Activated CD8-positive, alpha-beta memory T cell treated with anti-CD3 and anti-CD28 coated beads, Interleukin-2, amount 10 ng/mL, durations not matched to agents 7 days and 5 days (primary cell): ENCODE data around the gene PTPRN2. TPM values are rescaled to one million over a fixed set of nuclear protein-coding genes. Genes with fewer than 3 reads are reported as not detected.
"Not testable (repeated sequence)": the region's sequence is repeated elsewhere in the genome, so short reads cannot be mapped to it uniquely, and the experiment has no call there.

Experiments used
- ATAC-seq: fragments of 150-1000 bp; cut with Tn5 transposase; one replicate; pipeline ENCODE4 v1.10.0; 2021; ENCODE audit warnings: moderate library complexity
- CTCF ChIA-PET: fragments of 350-600 bp; sonication (Branson Sonifier 250); formaldehyde crosslinking; loops from one replicate; lab custom pipeline; 2021; ENCODE audit warnings: antibody characterized with exemption; lab: Charles Lee
- DNase-seq: peaks from one replicate; pipeline ENCODE4 v3.0.0-alpha.2; 2020
- H3K27ac Mint-ChIP-seq: one replicate; pipeline ENCODE4 v1.8.0; 2021; ENCODE audit warnings: mild to moderate bottlenecking, mixed read lengths
- H3K27me3 Mint-ChIP-seq: one replicate; pipeline ENCODE4 v1.8.0; 2021; ENCODE audit warnings: mixed read lengths
- H3K36me3 Mint-ChIP-seq: one replicate; pipeline ENCODE4 v1.8.0; 2021; ENCODE audit warnings: mild to moderate bottlenecking, mixed read lengths
- H3K4me1 Mint-ChIP-seq: one replicate; pipeline ENCODE4 v1.8.0; 2021; ENCODE audit warnings: mixed read lengths
- H3K4me3 Mint-ChIP-seq: one replicate; pipeline ENCODE4 v1.8.0; 2021; ENCODE audit warnings: mild to moderate bottlenecking, moderate library complexity, mixed read lengths
- H3K9me3 Mint-ChIP-seq: one replicate; pipeline ENCODE4 v1.8.0; 2022; ENCODE audit warnings: low read depth, mixed read lengths
- total RNA-seq, 2 experiments: library from RNA; stranded (reverse); gene quantifications; one replicate each; pipeline ENCODE4 v1.2.3, GENCODE V29; 2021

Gene PTPRN2
- total RNA-seq, 2 experiments from 2014 or later, result 3.2 to 5.7 TPM

GRCh38 chr7:157568770-157569584 is 1018.6 kb downstream of the PTPRN2 start:
- peak; percentile 76 for ATAC-seq
- Mint-ChIP-seq H3K4me1 (peaks cover 62% of the 10 kb centered on the region), H3K36me3 (peaks cover 21% of the 10 kb centered on the region), H3K9me3 (peaks cover 3% of the 10 kb centered on the region), H3K27me3 (peaks cover 8% of the 10 kb centered on the region), H3K27ac (peak overlapping the region; percentile 91), H3K4me3 (peak overlapping the region; percentile 88)
- CTCF ChIA-PET, result interaction anchor here (0.8 to 1.3 kb wide), 4 partner anchors 44 to 94 kb away, joined by 3 read pairs; no protein-coding TSS in a partner anchor
- peak; percentile 82 for DNase-seq

- Mint-ChIP-seq H3K36me3 (peaks cover 20% of the 10 kb centered on the region), H3K9me3 (no peaks in the 10 kb centered on the region), H3K27me3 (peaks cover 3% of the 10 kb centered on the region), H3K4me1 (peaks cover 55% of the 10 kb centered on the region), H3K27ac (peak overlapping the region; percentile 91), H3K4me3 (peak overlapping the region; percentile 88)
- DNase-seq (no peak), ATAC-seq (peak; percentile 20)
- CTCF ChIA-PET, result interaction anchor here (0.8 to 1.2 kb wide), 2 partner anchors 65 to 93 kb away, joined by 3 read pairs; no protein-coding TSS in a partner anchor
Observed at GRCh38 chr7:157568106-157568769, 1019.4 kb downstream of the PTPRN2 start.

GRCh38 chr7:157567666-157568065 is 1020.0 kb downstream of the PTPRN2 start:
- no peak for ATAC-seq
- Mint-ChIP-seq H3K27ac (peak overlapping the region; percentile 91), H3K9me3 (no peaks in the 10 kb centered on the region), H3K36me3 (peaks cover 20% of the 10 kb centered on the region), H3K27me3 (peaks cover 3% of the 10 kb centered on the region), H3K4me3 (peak overlapping the region; percentile 88), H3K4me1 (peaks cover 49% of the 10 kb centered on the region)
- no peak for DNase-seq
- CTCF ChIA-PET, result interaction anchor here (1.2 kb wide), 1 partner anchor 64 kb away, joined by 3 read pairs; no protein-coding TSS in a partner anchor

- Mint-ChIP-seq H3K27ac (no peak overlapping the region), H3K36me3 (peaks cover 17% of the 10 kb centered on the region), H3K9me3 (no peaks in the 10 kb centered on the region), H3K27me3 (no peaks in the 10 kb centered on the region), H3K4me3 (no peak overlapping the region), H3K4me1 (peaks cover 40% of the 10 kb centered on the region)
- CTCF ChIA-PET, result no interaction called here
- ATAC-seq, result no peak
- no peak for DNase-seq
Observed at GRCh38 chr7:157566631-157567006, 1021.0 kb downstream of the PTPRN2 start.

GRCh38 chr7:157565981-157566630 is 1021.5 kb downstream of the PTPRN2 start:
- H3K27me3 Mint-ChIP-seq, result no peaks in the 10 kb centered on the region
- H3K36me3 Mint-ChIP-seq, result peaks cover 16% of the 10 kb centered on the region
- DNase-seq (no peak), ATAC-seq (no peak)
- no peaks in the 10 kb centered on the region for H3K9me3 Mint-ChIP-seq
- H3K27ac Mint-ChIP-seq, result no peak overlapping the region
- peaks cover 38% of the 10 kb centered on the region for H3K4me1 Mint-ChIP-seq
- CTCF ChIA-PET, result no interaction called here
- H3K4me3 Mint-ChIP-seq, result no peak overlapping the region

GRCh38 chr7:157565201-157565626 is 1022.4 kb downstream of the PTPRN2 start:
- Mint-ChIP-seq H3K4me3 (no peak overlapping the region), H3K4me1 (peaks cover 32% of the 10 kb centered on the region), H3K27ac (no peak overlapping the region), H3K27me3 (no peaks in the 10 kb centered on the region), H3K36me3 (peaks cover 13% of the 10 kb centered on the region), H3K9me3 (no peaks in the 10 kb centered on the region)
- ATAC-seq, result no peak
- CTCF ChIA-PET, result no interaction called here
- DNase-seq, result no peak

GRCh38 chr7:157564517-157565177 is 1023.0 kb downstream of the PTPRN2 start:
- CTCF ChIA-PET, result no interaction called here
- DNase-seq, result no peak
- Mint-ChIP-seq H3K4me1 (peaks cover 26% of the 10 kb centered on the region), H3K4me3 (no peak overlapping the region), H3K27me3 (no peaks in the 10 kb centered on the region), H3K9me3 (no peaks in the 10 kb centered on the region), H3K36me3 (peaks cover 13% of the 10 kb centered on the region), H3K27ac (no peak overlapping the region)
- ATAC-seq, result no peak

GRCh38 chr7:157563467-157564135 is 1024.0 kb downstream of the PTPRN2 start:
- H3K27ac Mint-ChIP-seq, H3K4me3 Mint-ChIP-seq, H3K9me3 Mint-ChIP-seq, DNase-seq, CTCF ChIA-PET, ATAC-seq, H3K27me3 Mint-ChIP-seq: not testable (repeated sequence)
- H3K36me3 Mint-ChIP-seq, result peaks cover 13% of the 10 kb centered on the region
- peaks cover 16% of the 10 kb centered on the region for H3K4me1 Mint-ChIP-seq

GRCh38 chr7:157562522-157563398 is 1024.9 kb downstream of the PTPRN2 start:
- H3K27ac Mint-ChIP-seq, H3K27me3 Mint-ChIP-seq, H3K4me3 Mint-ChIP-seq, ATAC-seq, H3K4me1 Mint-ChIP-seq, H3K9me3 Mint-ChIP-seq, DNase-seq: not testable (repeated sequence)
- peaks cover 13% of the 10 kb centered on the region for H3K36me3 Mint-ChIP-seq
- CTCF ChIA-PET, result interaction anchor here (1.5 kb wide), 1 partner anchor 12 kb away, joined by 4 read pairs; no protein-coding TSS in a partner anchor

GRCh38 chr7:157561816-157562410 is 1025.7 kb downstream of the PTPRN2 start:
- Mint-ChIP-seq H3K4me3 (no peak overlapping the region), H3K27ac (no peak overlapping the region), H3K27me3 (no peaks in the 10 kb centered on the region), H3K4me1 (peaks cover 3% of the 10 kb centered on the region), H3K9me3 (no peaks in the 10 kb centered on the region), H3K36me3 (peaks cover 12% of the 10 kb centered on the region)
- ATAC-seq, result no peak
- CTCF ChIA-PET, result interaction anchor here (1.5 kb wide), 1 partner anchor 11 kb away, joined by 4 read pairs; no protein-coding TSS in a partner anchor
- DNase-seq, result no peak

- peaks cover 3% of the 10 kb centered on the region for H3K4me1 Mint-ChIP-seq
- no peak for ATAC-seq
- H3K4me3 Mint-ChIP-seq, result no peak overlapping the region
- no peaks in the 10 kb centered on the region for H3K27me3 Mint-ChIP-seq
- H3K9me3 Mint-ChIP-seq, result no peaks in the 10 kb centered on the region
- H3K27ac Mint-ChIP-seq, result no peak overlapping the region
- peaks cover 10% of the 10 kb centered on the region for H3K36me3 Mint-ChIP-seq
- CTCF ChIA-PET, result interaction anchor here (1.5 kb wide), 1 partner anchor 11 kb away, joined by 4 read pairs; no protein-coding TSS in a partner anchor
- no peak for DNase-seq
Observed at GRCh38 chr7:157561523-157561785, 1026.2 kb downstream of the PTPRN2 start.
